Neural cell (in vitro differentiated cells): Measurements from ENCODE around the gene LAP3. TPM values are rescaled to one million over a fixed set of nuclear protein-coding genes. Genes with fewer than 3 reads are reported as not detected.

Experiments
- H2AFZ ChIP-seq: fragments of 200-600, 300-800 bp; sonication (generic), shearing (Covaris generic); 2 replicates; pipeline ENCODE4 v1.6.0; 2014; ENCODE audit warnings: low read depth, mild to moderate bottlenecking, antibody characterized with exemption, low read length, moderate library complexity
- H3F3A ChIP-seq: fragments of 200-600 bp; shearing (Covaris generic); 2 replicates; pipeline ENCODE4 v1.6.1; 2016; ENCODE audit warnings: mild to moderate bottlenecking, moderate library complexity, mixed read lengths, antibody characterized with exemption, low read length; ENCODE audit not compliant: insufficient read depth, poor library complexity, severe bottlenecking
- H3K27ac ChIP-seq: fragments of 200-600, 300-800 bp; sonication (generic), shearing (Covaris generic); 2 replicates; pipeline ENCODE4 v1.5.1; 2014; ENCODE audit warnings: mild to moderate bottlenecking, low read length, moderate library complexity
- H3K27me3 ChIP-seq: fragments of 300-800, 200-600 bp; sonication (generic), shearing (Covaris generic); 2 replicates; pipeline ENCODE4 v1.6.0; 2014; ENCODE audit warnings: mild to moderate bottlenecking, low read depth, low read length, moderate library complexity; ENCODE audit not compliant: insufficient read depth
- H3K36me3 ChIP-seq: fragments of 300-800, 200-600 bp; sonication (generic), shearing (Covaris generic); 2 replicates; pipeline ENCODE4 v1.5.1; 2014; ENCODE audit warnings: mild to moderate bottlenecking, antibody characterized with exemption, low read length, moderate library complexity; ENCODE audit not compliant: insufficient read depth
- H3K4me2 ChIP-seq: fragments of 300-800, 200-600 bp; sonication (generic), shearing (Covaris generic); 2 replicates; pipeline ENCODE4 v1.6.0; 2014; ENCODE audit warnings: mild to moderate bottlenecking, low read length
- H3K4me3 ChIP-seq: fragments of 300-800, 200-600 bp; sonication (generic), shearing (Covaris generic); 2 replicates; pipeline ENCODE4 v1.5.1; 2014; ENCODE audit warnings: mild to moderate bottlenecking, low read length, moderate library complexity
- H3K79me2 ChIP-seq: fragments of 200-600 bp; shearing (Covaris generic); replicated peaks from 2 replicates; pipeline ENCODE4 v1.6.0; 2014; ENCODE audit warnings: mild to moderate bottlenecking, low read length, moderate library complexity; ENCODE audit not compliant: insufficient read depth
- H3K9ac ChIP-seq: fragments of 300-800, 200-600 bp; sonication (generic), shearing (Covaris generic); 2 replicates; pipeline ENCODE4 v1.6.1; 2016; ENCODE audit warnings: mild to moderate bottlenecking, low read length, mixed read lengths
- H3K9me2 ChIP-seq: fragments of 200-600 bp; shearing (Covaris generic); 2 replicates; pipeline ENCODE4 v1.6.1; 2016; ENCODE audit warnings: mild to moderate bottlenecking, low read length, mixed read lengths; ENCODE audit not compliant: insufficient read depth
- H3K9me3 ChIP-seq: fragments of 200-600, 300-800 bp; sonication (generic), shearing (Covaris generic); 2 replicates; pipeline ENCODE4 v1.6.1; 2016; ENCODE audit warnings: mild to moderate bottlenecking, mixed run types, low read length, moderate library complexity, mixed read lengths
- H4K20me1 ChIP-seq: fragments of 200-600 bp; shearing (Covaris generic); 2 replicates; pipeline ENCODE4 v1.6.1; 2016; ENCODE audit warnings: mild to moderate bottlenecking, mixed run types; ENCODE audit not compliant: insufficient read depth
- EP300 ChIP-seq: fragments of 450-650 bp; conservative IDR thresholded peaks from 2 replicates; pipeline ENCODE4 v1.6.1; 2014; ENCODE audit warnings: antibody characterized with exemption, mild to moderate bottlenecking, moderate library complexity; ENCODE audit not compliant: poor library complexity, severe bottlenecking
- EZH2 ChIP-seq: fragments of 200-600, 300-800 bp; shearing (Covaris generic), sonication (generic); IDR thresholded peaks from 2 replicates; pipeline ENCODE4 v1.6.1; 2014; ENCODE audit warnings: antibody characterized with exemption, low read length, borderline replicate concordance, mild to moderate bottlenecking; ENCODE audit not compliant: insufficient read depth, poor library complexity, severe bottlenecking
- MXI1 ChIP-seq: fragments of 450-650 bp; conservative IDR thresholded peaks from 2 replicates; pipeline ENCODE4 v1.6.1; 2014; ENCODE audit warnings: antibody characterized with exemption, mild to moderate bottlenecking; ENCODE audit not compliant: poor library complexity, severe bottlenecking
- POLR2AphosphoS5 ChIP-seq: IDR thresholded peaks from 2 replicates; pipeline ENCODE4 v1.6.1; 2012
- RAD21 ChIP-seq: fragments of 450-650 bp; conservative IDR thresholded peaks from 2 replicates; pipeline ENCODE4 v1.6.1; 2014; ENCODE audit warnings: antibody characterized with exemption, mild to moderate bottlenecking, moderate library complexity
- SMC3 ChIP-seq: fragments of 450-650 bp; conservative IDR thresholded peaks from 2 replicates; pipeline ENCODE4 v1.6.1; 2014; ENCODE audit warnings: antibody characterized with exemption, mild to moderate bottlenecking, moderate library complexity; ENCODE audit not compliant: poor library complexity
- TAF1 ChIP-seq: IDR thresholded peaks from 2 replicates; pipeline ENCODE4 v1.6.1; 2012; ENCODE audit warnings: low read depth
- polyA plus RNA-seq: library from polyadenylated mRNA; depleted of rRNA; stranded (reverse); fragments of >200 nt; gene quantifications from 2 replicates; pipeline ENCODE4 v1.2.3, GENCODE V29; 2014
- TF ChIP-seq, protein P1 (sequence below): fragments of 450-650 bp; IDR thresholded peaks from 2 replicates; pipeline ENCODE4 v1.5.1; 2014; ENCODE audit warnings: antibody characterized with exemption, mild to moderate bottlenecking, moderate library complexity; ENCODE audit not compliant: poor library complexity, severe bottlenecking
- TF ChIP-seq, protein P2 (sequence below): IDR thresholded peaks from 2 replicates; pipeline ENCODE4 v1.6.1; 2012; ENCODE audit warnings: borderline replicate concordance

The LAP3 gene
- polyA plus RNA-seq, 1 donor from 2014 or later, result 36.9 TPM

- H3K79me2 ChIP-seq, result no peaks in the 10 kb centered on the region
- H3F3A ChIP-seq, result no peaks in the 10 kb centered on the region
- no peak overlapping the region for H2AFZ ChIP-seq
- H3K4me3 ChIP-seq, result no peak overlapping the region
- TF ChIP-seq RAD21, result no peak
- TF ChIP-seq TAF1, result no peak
- no peak for TF ChIP-seq EZH2
- TF ChIP-seq, protein P1, sequence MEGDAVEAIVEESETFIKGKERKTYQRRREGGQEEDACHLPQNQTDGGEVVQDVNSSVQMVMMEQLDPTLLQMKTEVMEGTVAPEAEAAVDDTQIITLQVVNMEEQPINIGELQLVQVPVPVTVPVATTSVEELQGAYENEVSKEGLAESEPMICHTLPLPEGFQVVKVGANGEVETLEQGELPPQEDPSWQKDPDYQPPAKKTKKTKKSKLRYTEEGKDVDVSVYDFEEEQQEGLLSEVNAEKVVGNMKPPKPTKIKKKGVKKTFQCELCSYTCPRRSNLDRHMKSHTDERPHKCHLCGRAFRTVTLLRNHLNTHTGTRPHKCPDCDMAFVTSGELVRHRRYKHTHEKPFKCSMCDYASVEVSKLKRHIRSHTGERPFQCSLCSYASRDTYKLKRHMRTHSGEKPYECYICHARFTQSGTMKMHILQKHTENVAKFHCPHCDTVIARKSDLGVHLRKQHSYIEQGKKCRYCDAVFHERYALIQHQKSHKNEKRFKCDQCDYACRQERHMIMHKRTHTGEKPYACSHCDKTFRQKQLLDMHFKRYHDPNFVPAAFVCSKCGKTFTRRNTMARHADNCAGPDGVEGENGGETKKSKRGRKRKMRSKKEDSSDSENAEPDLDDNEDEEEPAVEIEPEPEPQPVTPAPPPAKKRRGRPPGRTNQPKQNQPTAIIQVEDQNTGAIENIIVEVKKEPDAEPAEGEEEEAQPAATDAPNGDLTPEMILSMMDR, result no peak
- TF ChIP-seq MXI1, result no peak
- TF ChIP-seq EP300, result no peak
- TF ChIP-seq, protein P2, sequence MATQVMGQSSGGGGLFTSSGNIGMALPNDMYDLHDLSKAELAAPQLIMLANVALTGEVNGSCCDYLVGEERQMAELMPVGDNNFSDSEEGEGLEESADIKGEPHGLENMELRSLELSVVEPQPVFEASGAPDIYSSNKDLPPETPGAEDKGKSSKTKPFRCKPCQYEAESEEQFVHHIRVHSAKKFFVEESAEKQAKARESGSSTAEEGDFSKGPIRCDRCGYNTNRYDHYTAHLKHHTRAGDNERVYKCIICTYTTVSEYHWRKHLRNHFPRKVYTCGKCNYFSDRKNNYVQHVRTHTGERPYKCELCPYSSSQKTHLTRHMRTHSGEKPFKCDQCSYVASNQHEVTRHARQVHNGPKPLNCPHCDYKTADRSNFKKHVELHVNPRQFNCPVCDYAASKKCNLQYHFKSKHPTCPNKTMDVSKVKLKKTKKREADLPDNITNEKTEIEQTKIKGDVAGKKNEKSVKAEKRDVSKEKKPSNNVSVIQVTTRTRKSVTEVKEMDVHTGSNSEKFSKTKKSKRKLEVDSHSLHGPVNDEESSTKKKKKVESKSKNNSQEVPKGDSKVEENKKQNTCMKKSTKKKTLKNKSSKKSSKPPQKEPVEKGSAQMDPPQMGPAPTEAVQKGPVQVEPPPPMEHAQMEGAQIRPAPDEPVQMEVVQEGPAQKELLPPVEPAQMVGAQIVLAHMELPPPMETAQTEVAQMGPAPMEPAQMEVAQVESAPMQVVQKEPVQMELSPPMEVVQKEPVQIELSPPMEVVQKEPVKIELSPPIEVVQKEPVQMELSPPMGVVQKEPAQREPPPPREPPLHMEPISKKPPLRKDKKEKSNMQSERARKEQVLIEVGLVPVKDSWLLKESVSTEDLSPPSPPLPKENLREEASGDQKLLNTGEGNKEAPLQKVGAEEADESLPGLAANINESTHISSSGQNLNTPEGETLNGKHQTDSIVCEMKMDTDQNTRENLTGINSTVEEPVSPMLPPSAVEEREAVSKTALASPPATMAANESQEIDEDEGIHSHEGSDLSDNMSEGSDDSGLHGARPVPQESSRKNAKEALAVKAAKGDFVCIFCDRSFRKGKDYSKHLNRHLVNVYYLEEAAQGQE, result no peak
- TF ChIP-seq SMC3, result no peak
- TF ChIP-seq POLR2AphosphoS5, result no peak
- H3K9ac ChIP-seq, result no peak overlapping the region
- H3K36me3 ChIP-seq, result no peaks in the 10 kb centered on the region
- H3K4me2 ChIP-seq, result no peak overlapping the region
- no peaks in the 10 kb centered on the region for H3K9me2 ChIP-seq
- H3K27me3 ChIP-seq, result no peaks in the 10 kb centered on the region
- no peaks in the 10 kb centered on the region for H4K20me1 ChIP-seq
- H3K27ac ChIP-seq, result no peak overlapping the region
- peaks cover 3% of the 10 kb centered on the region for H3K9me3 ChIP-seq
Measured at GRCh38 chr4:17647927-17648326, 70.9 kb downstream of the LAP3 start.

GRCh38 chr4:17650406-17650805, 73.4 kb downstream of the LAP3 start:
- no peak for TF ChIP-seq TAF1
- no peak for TF ChIP-seq EZH2
- TF ChIP-seq, protein P2, result no peak
- TF ChIP-seq EP300, result no peak
- TF ChIP-seq SMC3, result no peak
- TF ChIP-seq POLR2AphosphoS5, result no peak
- no peak for TF ChIP-seq RAD21
- TF ChIP-seq, protein P1, result no peak
- TF ChIP-seq MXI1, result no peak
- Histone ChIP-seq H3K9ac (no peak overlapping the region), H3K9me2 (no peaks in the 10 kb centered on the region), H3K9me3 (no peaks in the 10 kb centered on the region), H3K27me3 (no peaks in the 10 kb centered on the region), H3F3A (no peaks in the 10 kb centered on the region), H3K4me3 (no peak overlapping the region), H3K36me3 (no peaks in the 10 kb centered on the region), H3K27ac (no peak overlapping the region), H2AFZ (no peak overlapping the region), H4K20me1 (no peaks in the 10 kb centered on the region), H3K79me2 (no peaks in the 10 kb centered on the region), H3K4me2 (no peak overlapping the region)
